ENCODE data around the gene CCSER1.

The CCSER1 gene

DNA sequence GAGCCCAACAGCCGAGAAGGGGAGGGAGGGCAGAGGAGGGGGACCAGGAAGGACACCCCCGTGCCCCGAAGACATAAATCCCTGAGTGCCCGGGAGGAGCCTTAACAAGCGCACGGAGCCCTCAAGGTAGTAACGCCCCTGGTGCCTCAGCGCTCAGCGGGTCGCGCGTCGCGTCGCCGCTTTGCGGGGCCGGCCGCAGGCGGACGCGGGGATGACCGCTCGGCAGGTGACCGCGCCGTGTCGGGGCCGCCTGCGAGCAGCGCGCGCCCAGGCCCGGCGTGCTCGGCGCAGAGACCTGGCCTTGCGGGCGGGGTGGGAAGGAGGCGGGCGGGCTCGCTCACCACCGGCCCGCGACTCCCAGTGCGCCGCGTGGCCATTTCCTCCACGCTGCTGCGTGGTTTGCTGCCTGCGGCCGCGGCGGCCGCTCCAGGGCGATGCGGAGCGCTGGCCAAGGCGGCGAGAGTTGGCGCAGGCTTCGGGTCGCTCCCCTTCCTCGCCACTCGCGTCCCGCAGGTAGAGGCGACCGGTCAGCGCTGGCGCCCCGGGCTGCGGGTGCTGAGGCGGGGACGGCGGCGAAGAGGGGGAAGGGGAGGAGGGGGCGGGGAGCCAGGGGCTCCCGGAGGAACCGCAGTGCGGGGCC, 632 bp downstream of the CCSER1 start:
- DNase-seq (ENCODE audit: low read depth, low spot score), result peak; percentile 29

DNA sequence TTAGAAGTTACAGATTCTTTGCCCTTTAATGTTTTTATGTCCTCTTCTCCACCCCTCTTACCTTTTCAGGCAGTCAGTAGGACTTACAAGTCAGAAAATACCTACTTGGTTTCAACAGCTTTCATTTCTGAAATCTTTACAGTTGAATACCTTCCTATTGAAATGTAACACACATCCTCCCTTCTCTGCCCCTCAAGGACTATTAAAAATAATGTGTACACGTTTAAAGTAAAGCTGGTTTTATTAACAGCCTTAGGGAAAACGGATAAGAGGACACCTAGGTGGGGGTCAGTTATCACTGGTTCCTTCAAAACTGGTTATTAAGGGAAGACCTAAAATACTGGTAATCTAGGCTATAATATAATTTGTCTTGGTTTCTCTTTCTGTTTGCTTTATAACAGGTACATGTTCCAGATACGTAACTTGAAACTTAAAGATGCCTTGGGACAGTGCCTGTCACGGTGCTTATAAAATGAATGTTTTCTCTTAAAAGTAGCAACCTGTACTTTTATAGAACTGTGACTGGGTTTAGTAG, 1.8 kb downstream of the CCSER1 start:
- DNase-seq (ENCODE audit: low read depth, low spot score), result no peak

DNA sequence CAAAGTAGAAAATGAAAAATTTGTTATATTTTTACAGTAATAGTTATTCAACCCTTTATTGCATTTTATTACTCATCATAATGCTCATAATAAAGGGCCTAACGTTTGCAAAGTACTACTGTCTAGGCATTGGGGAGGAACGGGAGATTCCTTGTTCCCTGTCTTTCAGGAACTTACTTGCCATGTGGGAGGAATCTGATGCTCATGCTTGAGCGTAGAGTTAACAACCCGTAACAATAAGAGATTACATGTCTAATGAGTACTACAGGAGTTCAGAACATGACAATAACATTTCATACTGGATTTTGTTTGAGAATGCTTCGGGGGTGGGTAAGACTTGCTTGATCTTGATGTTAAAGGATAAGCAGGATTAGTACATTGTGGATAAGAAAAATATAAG, 2.9 kb downstream of the CCSER1 start:
- DNase-seq (ENCODE audit: low read depth, low spot score), result no peak

DNA sequence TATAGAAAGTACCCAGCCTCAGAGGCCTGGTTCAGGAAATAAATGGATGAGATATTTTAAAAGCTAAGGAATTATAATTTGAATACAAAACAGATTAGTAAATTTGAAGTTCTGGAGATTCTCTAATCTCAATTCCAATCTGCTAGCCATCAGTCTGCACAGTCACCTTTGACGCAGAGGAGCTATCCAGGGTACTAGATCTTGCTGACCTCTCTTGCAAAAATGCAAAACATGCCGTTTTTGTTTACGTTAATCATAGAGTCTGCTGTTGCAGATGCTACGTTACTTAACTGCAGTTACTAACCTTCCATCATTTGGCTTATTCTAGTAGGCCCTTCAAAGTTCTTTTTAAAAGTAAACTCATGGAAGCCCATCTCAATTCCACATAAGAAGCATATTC, 10.4 kb downstream of the CCSER1 start:
- no peak for DNase-seq (ENCODE audit: low read depth, low spot score)

DNA sequence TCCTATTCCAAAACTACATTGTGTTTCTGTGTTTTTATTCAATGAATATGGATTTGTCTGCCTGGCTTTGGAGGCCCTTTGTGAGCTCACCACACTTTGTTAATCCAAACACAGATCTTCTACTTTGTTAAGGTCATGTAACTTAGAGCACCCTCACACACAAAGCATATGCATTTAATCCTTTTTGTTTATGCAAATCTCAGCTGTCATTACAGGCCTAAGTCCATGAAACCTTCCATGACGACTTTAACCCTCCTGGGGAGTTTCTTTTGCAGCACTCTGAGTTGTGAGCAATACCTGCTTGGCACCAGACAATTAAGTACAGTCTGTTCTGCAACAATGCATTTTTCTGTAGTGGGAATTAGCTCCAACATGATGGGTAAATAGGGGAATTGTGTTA, 14.9 kb downstream of the CCSER1 start:
- DNase-seq (ENCODE audit: low read depth, low spot score), result no peak

DNA sequence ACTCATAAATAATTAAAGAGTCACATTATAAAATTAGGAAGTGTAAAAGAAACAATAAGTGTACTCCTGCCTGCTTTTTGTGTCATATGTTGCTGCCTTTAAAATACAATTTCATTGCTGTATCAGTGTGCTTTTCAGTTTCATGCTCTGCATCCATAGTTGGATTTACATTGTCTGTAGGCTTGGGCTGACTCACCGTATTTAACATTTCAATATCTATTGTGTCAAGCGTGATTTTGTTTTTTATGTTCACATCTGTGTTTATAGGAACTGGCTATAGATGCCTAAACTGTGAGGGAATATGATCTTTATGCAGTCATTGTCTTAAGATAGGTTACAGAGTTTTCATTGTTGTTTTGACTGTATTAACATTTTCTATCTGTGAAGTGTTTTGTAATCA, 18.1 kb downstream of the CCSER1 start:
- DNase-seq (ENCODE audit: low read depth, low spot score), result no peak

DNA sequence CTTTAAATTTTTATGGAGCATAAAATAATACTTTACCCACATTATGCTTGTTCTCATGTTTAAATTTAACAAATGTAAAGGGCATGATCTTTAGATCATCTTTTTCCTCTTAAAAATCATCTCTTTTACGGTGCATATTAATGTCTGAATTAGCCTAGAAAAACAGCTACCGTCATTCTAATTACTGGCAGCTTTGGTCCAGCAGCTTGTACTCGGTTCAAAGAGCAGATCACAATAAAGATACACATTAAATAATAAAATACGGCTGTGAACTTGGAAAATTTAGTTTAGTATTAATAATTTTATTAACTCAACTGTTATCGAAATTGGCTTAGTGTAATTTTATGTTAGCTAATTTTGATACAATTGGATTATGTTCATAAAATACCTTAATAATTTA, 19.1 kb downstream of the CCSER1 start:
- DNase-seq (ENCODE audit: low read depth, low spot score), result no peak

DNA sequence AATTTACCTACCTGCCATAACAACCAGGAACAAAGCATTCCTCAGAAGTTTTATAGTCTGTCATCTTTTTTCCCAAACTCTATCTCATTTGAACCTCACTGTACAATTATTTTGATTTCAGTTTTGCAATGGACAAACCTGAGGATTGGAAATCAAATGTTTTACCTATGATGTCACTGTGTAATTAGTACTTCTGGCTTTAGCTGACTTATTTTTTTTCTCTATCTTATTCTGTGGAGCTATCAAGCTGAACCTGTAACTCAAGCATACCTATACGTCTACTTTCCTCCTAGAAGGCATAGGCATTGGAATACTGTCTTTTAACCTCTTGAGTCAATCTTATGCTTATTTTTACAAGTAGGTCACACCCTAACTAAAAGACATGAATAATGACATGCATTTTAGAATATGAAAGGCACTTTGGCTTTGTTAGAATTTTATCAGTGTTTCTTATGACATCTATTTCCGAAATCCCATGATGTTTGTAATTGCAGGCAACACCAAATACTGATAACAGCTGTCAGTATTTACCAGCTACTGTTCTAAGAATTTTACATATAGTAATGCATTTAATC, 21.5 kb downstream of the CCSER1 start:
- no peak for DNase-seq (ENCODE audit: low read depth, low spot score)

DNA sequence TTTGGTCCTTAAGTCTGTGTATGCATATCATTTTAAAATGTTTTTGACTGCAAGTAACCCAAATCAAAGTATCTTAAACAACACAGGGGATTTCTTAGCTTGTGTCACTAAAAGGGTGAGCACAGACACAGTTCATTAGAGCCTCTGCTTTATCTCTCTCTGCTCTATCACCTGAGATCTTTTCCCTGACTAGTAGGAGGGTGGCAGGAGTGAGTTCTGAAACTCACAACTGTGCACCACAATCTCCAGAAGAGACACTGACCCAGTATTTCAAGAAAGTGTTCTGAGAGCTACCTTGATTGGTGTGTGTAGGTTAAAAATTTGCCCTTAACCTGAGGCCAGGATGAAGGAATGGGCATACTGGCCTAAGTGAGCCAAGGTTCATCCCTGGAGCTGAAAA, 24.8 kb downstream of the CCSER1 start:
- no peak for DNase-seq (ENCODE audit: low read depth, low spot score)

DNA sequence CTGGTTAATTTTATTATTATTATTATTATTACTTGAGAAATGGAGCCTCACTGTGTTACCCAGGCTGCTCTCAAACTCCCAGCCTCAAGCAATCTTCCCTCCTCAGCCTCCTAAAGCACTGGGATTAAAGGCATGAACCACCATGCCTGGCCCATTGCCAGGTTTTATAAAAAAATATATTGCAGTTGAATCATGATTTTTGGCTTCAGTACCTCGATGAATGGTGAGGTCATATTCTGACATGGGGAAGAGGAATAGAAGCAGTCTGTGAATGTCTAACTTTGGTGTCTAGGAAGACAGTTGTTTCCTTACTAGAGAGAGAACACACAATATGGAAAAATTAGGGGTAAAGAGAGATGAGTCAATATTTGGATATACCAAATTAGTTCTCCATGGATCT, 32.0 kb downstream of the CCSER1 start:
- no peak for DNase-seq (ENCODE audit: low read depth, low spot score)

DNA sequence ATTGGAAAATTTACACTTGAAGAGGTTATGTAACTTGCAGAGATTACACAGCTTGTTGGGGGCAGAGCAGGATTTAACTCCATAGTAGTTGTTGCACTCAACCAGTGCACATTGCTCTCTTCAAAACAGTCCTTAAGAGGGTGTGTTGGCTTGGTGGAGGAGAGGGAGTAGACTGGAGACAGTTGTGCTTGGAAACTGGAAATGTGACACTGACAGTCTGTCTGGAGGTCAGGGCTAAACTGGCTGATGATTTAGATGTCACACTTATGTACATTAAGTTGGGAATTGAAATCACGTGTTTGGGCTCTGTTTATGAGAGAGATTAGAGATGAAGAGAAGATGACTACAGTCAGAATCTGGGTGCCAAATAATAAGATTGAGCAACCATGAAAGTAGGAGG, 32.9 kb downstream of the CCSER1 start:
- DNase-seq (ENCODE audit: low read depth, low spot score), result no peak

DNA sequence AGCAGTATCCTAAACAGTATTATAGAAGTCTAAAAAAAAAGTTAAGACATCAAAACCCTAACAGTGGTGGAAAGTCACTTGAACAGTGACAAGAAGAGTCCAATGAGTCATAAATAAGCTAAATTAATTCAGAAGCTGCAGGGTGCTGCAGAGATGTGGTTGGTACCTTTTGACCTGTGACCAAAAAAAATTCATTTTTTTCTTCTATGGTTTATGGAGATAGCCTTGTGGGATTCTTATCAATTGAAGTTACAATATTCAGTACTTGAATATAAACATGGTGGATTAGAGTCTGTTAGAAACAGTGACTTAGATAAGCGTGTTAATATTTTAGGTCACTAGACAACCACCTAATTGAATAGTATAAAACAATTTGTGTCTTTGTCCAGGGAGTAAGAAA, 35.4 kb downstream of the CCSER1 start:
- DNase-seq (ENCODE audit: low read depth, low spot score), result no peak

DNA sequence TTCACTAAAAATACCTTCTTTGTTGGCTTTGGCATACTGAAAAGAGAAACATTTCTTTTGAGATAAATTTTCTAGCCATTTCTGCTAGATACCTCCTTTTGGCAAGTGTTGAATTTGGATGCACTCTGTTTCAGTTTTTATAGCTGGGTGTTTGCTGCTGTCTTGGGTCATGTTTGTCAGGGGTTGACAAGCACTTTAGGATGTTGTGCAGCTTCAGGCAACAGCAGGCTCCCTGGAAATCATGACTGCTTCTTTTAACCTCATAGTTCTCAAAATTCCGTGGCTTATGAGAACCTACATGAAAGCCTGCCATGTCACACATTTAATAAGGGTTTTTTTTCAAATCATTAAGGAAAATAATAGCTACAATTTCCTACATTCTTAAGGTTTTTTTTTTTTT, 36.7 kb downstream of the CCSER1 start:
- no peak for DNase-seq (ENCODE audit: low read depth, low spot score)

DNA sequence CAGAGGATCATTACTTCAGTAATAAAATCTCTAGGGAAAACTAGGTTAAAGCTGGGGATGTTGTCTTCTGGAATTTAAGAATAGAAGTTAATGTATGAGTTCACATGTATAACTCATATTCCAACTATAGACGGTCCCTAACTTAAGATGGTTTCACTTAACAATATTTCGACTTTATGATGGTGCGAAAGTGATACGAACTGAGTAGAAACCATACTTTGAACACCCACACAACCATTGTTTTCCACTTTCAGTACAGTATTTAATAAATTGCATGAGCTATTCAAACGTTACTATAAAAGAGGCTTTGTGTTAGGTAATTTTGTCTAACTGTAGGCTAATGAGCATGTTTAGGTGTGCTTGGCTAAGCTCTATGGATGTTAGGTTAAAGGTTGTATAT, 38.7 kb downstream of the CCSER1 start:
- no peak for DNase-seq (ENCODE audit: low read depth, low spot score)

DNA sequence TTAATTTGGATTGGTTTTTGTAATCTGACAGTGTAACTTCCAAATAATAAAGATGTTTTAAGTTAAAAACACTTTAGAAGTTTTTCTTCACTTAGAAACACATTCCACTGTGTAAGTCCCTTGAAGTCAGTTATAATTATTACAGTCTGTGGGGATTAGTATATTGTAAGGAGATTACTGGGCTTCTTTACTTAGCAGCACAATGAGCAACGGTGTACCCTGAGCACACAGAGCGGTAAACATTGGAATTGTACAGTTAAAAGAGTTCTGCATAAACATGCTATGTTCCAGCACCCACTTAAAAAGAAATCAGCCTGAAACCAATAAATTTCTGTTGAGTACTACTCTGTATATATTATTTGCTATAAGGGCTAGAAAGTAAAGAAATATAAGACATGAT, 44.3 kb downstream of the CCSER1 start:
- no peak for DNase-seq (ENCODE audit: low read depth, low spot score)

DNA sequence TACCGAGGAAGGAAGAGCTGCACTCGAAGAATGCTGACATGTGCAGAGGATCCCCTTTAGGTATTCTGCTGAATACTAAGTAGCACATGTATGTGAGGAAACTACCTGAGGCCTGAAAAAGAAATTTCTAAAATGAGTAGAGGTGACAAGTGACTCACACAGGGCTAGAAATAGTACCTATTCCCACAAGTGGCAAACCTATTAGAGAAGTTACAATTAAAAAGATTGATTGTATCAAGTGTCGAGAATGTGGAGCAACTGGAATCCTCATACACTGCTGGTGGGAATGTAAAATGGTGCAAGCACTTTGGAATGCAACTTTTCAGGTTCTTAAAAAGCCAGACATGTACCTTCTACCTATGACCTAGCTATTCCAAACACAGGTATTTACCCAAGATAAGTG, 47.4 kb downstream of the CCSER1 start:
- peak; percentile 72 for DNase-seq (ENCODE audit: low read depth, low spot score)

DNA sequence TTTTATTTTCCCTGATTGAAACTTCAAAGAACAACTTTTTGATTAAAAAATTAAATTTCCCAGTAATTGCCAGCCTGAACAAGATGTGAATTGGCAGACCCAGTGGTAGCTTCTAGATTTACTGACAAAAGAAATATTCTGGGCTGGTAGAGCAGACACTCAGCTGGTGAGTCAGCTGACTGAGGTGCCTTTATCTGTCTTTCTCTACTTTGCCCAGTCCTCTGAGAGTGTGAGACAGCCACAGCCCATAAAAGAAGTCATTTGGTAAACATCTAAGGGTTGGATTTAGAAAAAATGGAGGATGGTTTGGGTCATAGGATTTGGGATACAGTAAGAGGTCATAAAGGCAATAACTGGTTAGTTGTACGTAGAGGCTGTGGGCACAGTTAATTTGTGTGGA, 54.5 kb downstream of the CCSER1 start:
- DNase-seq (ENCODE audit: low read depth, low spot score), result no peak

DNA sequence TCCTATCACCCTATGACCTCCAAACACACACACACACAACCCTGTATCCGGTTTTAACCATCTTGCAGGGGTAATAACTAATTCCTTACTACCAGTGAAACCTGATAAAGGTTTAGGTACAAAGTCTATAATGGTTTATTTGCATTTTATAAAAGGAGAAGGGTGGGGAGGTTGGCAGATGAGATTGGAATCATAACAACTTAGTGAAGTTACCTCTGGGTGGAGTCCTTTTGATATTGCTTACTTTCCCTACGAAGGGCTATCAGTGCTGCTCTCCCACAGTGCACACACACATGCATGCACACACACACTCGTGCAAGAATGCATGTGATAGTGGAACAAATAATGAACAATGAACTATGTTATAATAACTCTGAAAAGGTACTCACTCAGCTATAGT, 56.1 kb downstream of the CCSER1 start:
- no peak for DNase-seq (ENCODE audit: low read depth, low spot score)

DNA sequence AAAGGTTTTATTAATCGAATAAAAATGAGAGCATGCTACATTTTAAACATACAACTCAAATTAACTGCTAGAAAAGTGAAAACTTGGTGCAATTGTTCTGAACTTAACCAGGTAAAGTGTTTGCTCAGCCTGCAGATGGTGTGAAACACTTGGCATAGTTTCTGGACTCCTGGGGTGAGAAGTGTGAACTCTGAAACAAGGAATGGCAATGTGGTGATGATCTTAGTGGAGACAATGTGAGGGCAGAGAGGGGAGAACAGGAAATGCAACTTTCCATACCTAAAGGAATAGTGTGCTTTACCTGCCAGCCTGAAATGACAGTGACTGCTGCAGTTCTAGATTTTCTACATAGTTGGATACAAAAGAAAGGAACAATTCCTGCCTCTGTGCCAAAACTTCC, 57.4 kb downstream of the CCSER1 start:
- peak; percentile 15 for DNase-seq (ENCODE audit: low read depth, low spot score)

DNA sequence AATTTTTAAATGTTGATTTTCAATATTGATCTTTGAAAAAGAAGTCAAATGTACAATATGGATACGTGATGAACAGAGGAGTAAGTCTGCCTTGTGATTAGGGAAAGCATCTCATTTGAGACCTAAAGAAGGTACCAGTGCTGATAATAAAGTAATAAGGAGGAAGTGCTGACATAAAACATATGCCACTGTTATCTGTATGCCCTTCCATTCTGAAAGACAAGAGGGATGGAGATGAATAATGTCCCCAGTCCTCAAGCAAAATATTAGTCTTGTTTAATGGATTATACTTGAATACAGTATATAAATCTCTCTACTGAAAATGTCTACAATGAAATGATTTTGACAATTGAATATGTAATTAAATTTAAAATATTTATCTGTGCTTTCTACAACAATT, 58.2 kb downstream of the CCSER1 start:
- DNase-seq (ENCODE audit: low read depth, low spot score), result no peak

DNA sequence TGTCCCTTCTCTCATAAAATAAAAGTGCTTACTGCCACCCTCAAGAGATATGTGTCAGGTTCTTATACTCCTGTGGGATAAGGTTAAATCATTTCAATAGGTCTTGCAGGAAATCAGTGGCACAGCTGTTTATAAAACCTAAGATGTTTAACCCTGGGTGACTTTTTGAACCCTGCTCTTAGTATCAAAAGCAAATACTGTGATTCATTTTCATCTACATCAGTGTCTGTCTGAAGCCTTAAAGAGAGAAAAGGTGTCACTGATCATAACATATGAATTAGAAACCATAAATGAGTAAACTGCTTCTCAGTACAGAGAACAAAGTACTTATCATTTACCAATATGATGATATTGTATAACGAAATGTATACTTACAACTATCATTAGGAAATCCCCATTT, 59.0 kb downstream of the CCSER1 start:
- no peak for DNase-seq (ENCODE audit: low read depth, low spot score)

DNA sequence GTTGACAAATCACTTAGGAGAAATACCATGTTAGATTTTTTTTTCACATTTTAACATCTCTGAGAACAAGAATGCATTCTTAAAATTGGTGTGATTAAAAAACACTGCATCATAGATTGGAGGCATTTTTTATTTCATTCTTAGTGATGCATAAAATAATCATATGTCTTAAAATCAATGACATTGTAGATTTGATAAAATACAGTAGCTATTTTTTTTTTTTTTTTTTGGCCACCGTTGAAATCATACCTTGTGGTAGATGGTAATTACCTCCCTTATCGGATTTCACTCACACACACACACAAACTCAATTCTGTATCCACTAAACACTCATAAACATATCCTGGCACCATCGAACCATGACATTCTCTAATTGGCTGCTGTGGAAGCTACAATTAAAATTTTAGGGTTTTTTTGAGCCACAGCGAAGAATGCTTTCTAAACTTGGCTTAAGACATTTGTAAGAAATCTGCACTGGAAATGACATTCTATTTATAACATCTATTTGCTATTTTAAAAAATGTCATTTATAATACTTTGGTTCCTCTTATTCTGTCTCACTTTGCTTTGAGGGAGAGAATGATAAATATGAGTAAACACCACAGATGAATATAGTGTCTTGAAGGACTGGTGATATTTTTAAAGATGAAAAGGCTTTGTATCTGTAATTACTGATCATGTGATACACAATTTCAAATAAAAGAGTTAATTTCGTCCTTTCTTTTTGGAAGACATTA, 60.1 kb downstream of the CCSER1 start:
- DNase-seq (ENCODE audit: low read depth, low spot score), result no peak

DNA sequence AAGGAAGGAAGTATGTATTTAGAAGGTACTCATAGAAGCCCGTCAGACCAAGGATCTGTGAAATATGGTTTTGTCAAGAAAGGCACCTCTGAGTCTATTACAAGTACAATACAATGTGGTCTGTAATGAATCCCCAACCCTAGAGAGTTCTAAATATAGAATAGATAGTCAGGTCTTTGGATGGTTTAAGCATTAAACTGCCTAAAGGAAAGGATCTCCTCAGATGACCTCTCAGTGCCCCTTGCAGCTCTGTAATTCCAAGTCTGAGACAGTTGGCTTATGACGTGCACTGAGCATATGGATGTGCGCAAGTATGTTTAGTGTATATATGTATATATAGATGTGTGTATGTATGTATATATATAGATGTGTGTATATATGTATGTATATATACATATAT, 62.0 kb downstream of the CCSER1 start:
- no peak for DNase-seq (ENCODE audit: low read depth, low spot score)

Data from ELF-1 (cell line).